H1 (cell line): Measurements from ENCODE around the gene ALK. TPM values are rescaled to one million over a fixed set of nuclear protein-coding genes. Genes with fewer than 3 reads are reported as not detected.

ENCODE experiments used
- CTCF ChIA-PET: fragments of 300-600 bp; sonication (Branson Sonifier 250); formaldehyde crosslinking; loops from one replicate; lab custom pipeline; 2021; ENCODE audit not compliant: partially characterized antibody; lab: Charles Lee
- POLR2A ChIA-PET: fragments of 300-600 bp; sonication (Branson Sonifier 250); formaldehyde crosslinking; loops from one replicate; lab custom pipeline; 2021; ENCODE audit warnings: inconsistent platforms; ENCODE audit not compliant: partially characterized antibody; lab: Charles Lee
- DNase-seq, 2 experiments: peaks; one replicate each; pipeline versions ENCODE4 v3.0.0 to v3.0.0-alpha.2; 2010 to 2022; ENCODE audit warnings: low spot score in 2 of 2, low read depth in 1 of 2, mixed read lengths in 1 of 2
- FAIRE-seq: peaks from 2 replicates; lab custom pipeline; 2011; peaks lifted over from hg19 to GRCh38; lab: Jason Lieb, UNC
- H2AFZ ChIP-seq: 2 replicates; pipeline ENCODE4 v1.8.1; 2012; ENCODE audit warnings: low read length, inconsistent platforms
- H2AK5ac ChIP-seq: 2 replicates; pipeline ENCODE4 v1.6.1; 2013; ENCODE audit warnings: low read depth, low read length
- H2BK120ac ChIP-seq: replicated peaks from 2 replicates; pipeline ENCODE3; 2013; ENCODE audit warnings: low read depth, low read length, inconsistent platforms
- H2BK12ac ChIP-seq: 2 replicates; pipeline ENCODE4 v1.6.1; 2013; ENCODE audit warnings: low read depth, low read length
- H2BK15ac ChIP-seq: 2 replicates; pipeline ENCODE4 v1.6.1; 2013; ENCODE audit warnings: low read length
- H2BK20ac ChIP-seq: 2 replicates; pipeline ENCODE4 v1.6.1; 2013; ENCODE audit warnings: low read length
- H2BK5ac ChIP-seq: 2 replicates; pipeline ENCODE4 v1.6.1; 2013; ENCODE audit warnings: low read depth, low read length
- H3K14ac ChIP-seq: 2 replicates; pipeline ENCODE4 v1.6.1; 2013; ENCODE audit warnings: inconsistent platforms; ENCODE audit not compliant: insufficient read length
- H3K18ac ChIP-seq: 2 replicates; pipeline ENCODE4 v1.6.1; 2013; ENCODE audit warnings: low read length; ENCODE audit errors: extremely low read depth
- H3K23ac ChIP-seq: 2 replicates; pipeline ENCODE4 v1.6.1; 2013; ENCODE audit warnings: inconsistent platforms; ENCODE audit not compliant: insufficient read length
- H3K23me2 ChIP-seq: 2 replicates; pipeline ENCODE4 v1.6.1; 2013; ENCODE audit warnings: low read depth, low read length
- H3K27ac ChIP-seq: 2 replicates; pipeline ENCODE4 v1.6.1; 2011; ENCODE audit warnings: low read depth, low read length, inconsistent platforms
- H3K27me3 ChIP-seq, 4 experiments: replicated peaks in 1 of 4; 1 replicate in 1 of 4; 2 replicates in 3 of 4; pipeline versions ENCODE4 v1.6.1 to v1.8.1; 2011 to 2013; ENCODE audit warnings: low read length in 3 of 4, mild to moderate bottlenecking in 3 of 4, inconsistent platforms in 2 of 4, mixed read lengths in 2 of 4, moderate library complexity in 1 of 4; ENCODE audit not compliant: control insufficient read depth in 3 of 4, insufficient read depth in 3 of 4; ENCODE audit errors: extremely low read depth in 1 of 4
- H3K36me3 ChIP-seq, 4 experiments: 2 replicates each; pipeline versions ENCODE4 v1.6.1 to v1.8.1; 2011 to 2013; ENCODE audit warnings: mild to moderate bottlenecking in 4 of 4, low read length in 3 of 4, moderate library complexity in 2 of 4, control low read depth in 1 of 4, inconsistent platforms in 1 of 4; ENCODE audit not compliant: insufficient read depth in 4 of 4, control insufficient read depth in 2 of 4
- H3K4ac ChIP-seq: replicated peaks from 2 replicates; pipeline ENCODE3; 2013; ENCODE audit warnings: low read length, low read depth, mixed read lengths, inconsistent platforms; ENCODE audit not compliant: insufficient read length
- H3K4me1 ChIP-seq, 4 experiments: replicated peaks in 1 of 4; 1 replicate in 1 of 4; 2 replicates in 3 of 4; pipeline versions ENCODE4 v1.6.1 to v1.8.1; 2011 to 2013; ENCODE audit warnings: low read length in 3 of 4, inconsistent platforms in 2 of 4, mixed read lengths in 1 of 4; ENCODE audit not compliant: insufficient read depth in 4 of 4, control insufficient read depth in 3 of 4
- H3K4me2 ChIP-seq, 2 experiments: 2 replicates each; pipeline versions ENCODE4 v1.6.1 to v1.8.1; 2011 to 2013; ENCODE audit warnings: low read depth in 2 of 2, low read length in 2 of 2, control low read depth in 1 of 2, inconsistent platforms in 1 of 2, mild to moderate bottlenecking in 1 of 2; ENCODE audit not compliant: insufficient read depth in 1 of 2
- H3K4me3 ChIP-seq, 4 experiments: fragments of 200-600, 300-600 bp in 1 of 4; sonication (generic), shearing (Covaris generic), sonication (Bioruptor Twin) in 1 of 4; 2 replicates each; pipeline versions ENCODE4 v1.5.1 to v1.8.1; 2011 to 2016; ENCODE audit warnings: low read length in 4 of 4, low read depth in 3 of 4, control low read depth in 2 of 4, inconsistent platforms in 2 of 4, mild to moderate bottlenecking in 2 of 4, mixed read lengths in 1 of 4, moderate library complexity in 1 of 4; ENCODE audit not compliant: insufficient read depth in 2 of 4; ENCODE audit errors: extremely low read depth in 1 of 4
- H3K56ac ChIP-seq: replicated peaks from 2 replicates; pipeline ENCODE3; 2013; ENCODE audit warnings: low read depth, mild to moderate bottlenecking, mixed read lengths, low read length, inconsistent platforms; ENCODE audit not compliant: insufficient read length
- H3K79me1 ChIP-seq: 2 replicates; pipeline ENCODE4 v1.6.1; 2013; ENCODE audit warnings: low read depth, low read length, control low read depth
- H3K79me2 ChIP-seq, 2 experiments: 2 replicates each; pipeline versions ENCODE4 v1.6.1 to v1.8.1; 2012 to 2013; ENCODE audit warnings: low read length in 2 of 2, mild to moderate bottlenecking in 2 of 2, inconsistent platforms in 1 of 2; ENCODE audit not compliant: insufficient read depth in 2 of 2, control insufficient read depth in 1 of 2
- H3K9ac ChIP-seq, 4 experiments: replicated peaks in 1 of 4; 1 replicate in 1 of 4; 2 replicates in 3 of 4; pipeline versions ENCODE4 v1.6.1 to v1.8.1; 2011 to 2013; ENCODE audit warnings: low read depth in 3 of 4, low read length in 3 of 4, control low read depth in 2 of 4, mild to moderate bottlenecking in 2 of 4, moderate library complexity in 2 of 4, inconsistent platforms in 1 of 4; ENCODE audit errors: extremely low read depth in 1 of 4
- H3K9me3 ChIP-seq, 2 experiments: 2 replicates each; pipeline versions ENCODE4 v1.6.1 to v1.8.1; 2012 to 2013; ENCODE audit warnings: mild to moderate bottlenecking in 2 of 2, moderate library complexity in 2 of 2, control low read depth in 1 of 2, inconsistent platforms in 1 of 2, low read depth in 1 of 2, low read length in 1 of 2, mixed read lengths in 1 of 2; ENCODE audit not compliant: insufficient read depth in 2 of 2
- H4K20me1 ChIP-seq, 2 experiments: replicated peaks in 1 of 2; 2 replicates each; pipeline versions ENCODE3 to v1.8.1; 2011 to 2013; ENCODE audit warnings: inconsistent platforms in 2 of 2, low read length in 2 of 2, mild to moderate bottlenecking in 1 of 2; ENCODE audit not compliant: insufficient read depth in 2 of 2, control insufficient read depth in 1 of 2
- H4K5ac ChIP-seq: 2 replicates; pipeline ENCODE4 v1.6.1; 2013; ENCODE audit warnings: low read length, low read depth, mixed read lengths, inconsistent platforms; ENCODE audit not compliant: insufficient read length
- H4K8ac ChIP-seq: 2 replicates; pipeline ENCODE4 v1.8.0; 2013; ENCODE audit warnings: mild to moderate bottlenecking, moderate library complexity, low read length, inconsistent platforms; ENCODE audit not compliant: insufficient read depth; ENCODE audit errors: extremely low read depth
- H4K91ac ChIP-seq: replicated peaks from 2 replicates; pipeline ENCODE3; 2013; ENCODE audit warnings: low read length, mixed read lengths, inconsistent platforms; ENCODE audit not compliant: insufficient read length
- CBX5 ChIP-seq: fragments of 300-800, 300-1000 bp; sonication (generic); IDR thresholded peaks from 2 replicates; pipeline ENCODE4 v1.7.1; 2016; ENCODE audit warnings: antibody characterized with exemption, low read length, low read depth
- CEBPB ChIP-seq: IDR thresholded peaks from 2 replicates; pipeline ENCODE4 v1.6.1; 2012; ENCODE audit warnings: low read depth, low read length
- CREB1 ChIP-seq: IDR thresholded peaks from 2 replicates; pipeline ENCODE4 v1.6.1; 2012; ENCODE audit warnings: inconsistent platforms
- PHF8 ChIP-seq: fragments of 200-600 bp; sonication (generic); conservative IDR thresholded peaks from 2 replicates; pipeline ENCODE4 v1.7.1; 2012; ENCODE audit warnings: low read depth, mild to moderate bottlenecking, inconsistent platforms, low read length, moderate library complexity
- POU5F1 ChIP-seq: IDR thresholded peaks from 2 replicates; pipeline ENCODE4 v1.6.1; 2011; ENCODE audit warnings: low read depth, mild to moderate bottlenecking, low read length, moderate library complexity
- TAF1 ChIP-seq: IDR thresholded peaks from 2 replicates; pipeline ENCODE4 v1.6.1; 2011; ENCODE audit warnings: mild to moderate bottlenecking, low read depth, low read length
- TCF12 ChIP-seq: IDR thresholded peaks from 2 replicates; pipeline ENCODE4 v1.6.1; 2011; ENCODE audit warnings: low read depth, mild to moderate bottlenecking, low read length
- WGBS, 2 experiments: shearing (Covaris generic) in 1 of 2; methylation state at CpG; one replicate each; pipeline versions ENCODE4 v1.1.6 to v1.1.7; 2013 to 2015; ENCODE audit warnings: low lambda C conversion rate in 2 of 2, mixed read lengths in 2 of 2, inconsistent platforms in 1 of 2, low coverage in 1 of 2, missing lambda C conversion rate in 1 of 2; ENCODE audit not compliant: insufficient replicate concordance in 2 of 2, insufficient coverage in 1 of 2, insufficient read length in 1 of 2; ENCODE audit errors: extremely low coverage in 1 of 2, missing lambda C conversion rate in 1 of 2; 5-methylcytosine and 5-hydroxymethylcytosine counted together
- polyA plus RNA-seq, 7 experiments: library from polyadenylated mRNA; depleted of rRNA in 3 of 7; stranded (reverse) in 5 of 7; unstranded in 2 of 7; fragments of >200 nt in 5 of 7; fragments of 200-250 nt in 2 of 7; gene quantifications; 1 replicate in 5 of 7; 2 replicates in 1 of 7; 4 replicates in 1 of 7; pipeline versions ENCODE4 v1.2.1 to v1.2.3, GENCODE V29; 2011 to 2013; ENCODE audit warnings: missing spikeins in 2 of 7, mixed read lengths in 2 of 7
- total RNA-seq: library from RNA; stranded (reverse); fragmentation: NEBNext Ultra II Directional; extraction: Animal tissue kit (Norgen Biotek cat#: 25700); gene quantifications from 2 replicates; pipeline ENCODE4 v1.2.1, GENCODE V29; 2021

The ALK gene
- total and polyA plus RNA-seq, 2 of the 8 experiments (the other 6 are each of a cell fraction or from before 2014, with no cell fraction given), result 0.02 to 0.09 TPM

DNA sequence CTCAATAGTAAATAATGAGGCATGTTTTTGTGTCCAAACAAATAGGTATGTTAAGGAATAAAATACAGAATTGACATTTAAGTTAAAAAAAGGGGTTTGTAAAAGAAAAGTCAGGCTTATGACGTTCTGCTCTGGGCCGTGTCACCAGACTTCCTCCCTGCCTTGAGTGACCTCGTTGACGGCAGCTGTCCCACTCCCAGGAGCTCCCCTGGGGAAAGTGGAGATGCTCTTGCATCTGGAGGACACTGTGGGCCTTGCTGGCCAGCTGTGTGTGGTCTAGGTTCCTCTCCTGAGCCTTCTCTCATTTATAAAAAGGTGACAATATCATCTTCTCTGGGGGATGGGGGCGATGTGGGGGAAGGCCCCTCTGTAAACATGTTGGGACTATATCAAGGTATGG, 609.9 kb downstream of the ALK start:
- H3K4me3 ChIP-seq, result no peak overlapping the region
- no peak overlapping the region for H4K5ac ChIP-seq
- no peak overlapping the region for H3K23ac ChIP-seq
- H4K91ac ChIP-seq, result no peak overlapping the region
- no peak overlapping the region for H2BK12ac ChIP-seq
- no peak overlapping the region for H2AFZ ChIP-seq
- no peaks in the 10 kb centered on the region for H3K23me2 ChIP-seq
- CTCF ChIA-PET, result interaction anchor here (0.8 to 7.6 kb wide), 10 partner anchors 15 to 531 kb away, joined by 3 to 61 read pairs (median 4); no protein-coding TSS in a partner anchor
- H3K18ac ChIP-seq, result no peak overlapping the region
- 95% methylated on average over 5 of the region's 5 CpGs; no CpG with 5 or more reads in 1 of the 2 experiments for WGBS, 2 experiments
- no peaks in the 10 kb centered on the region for H3K9me3 ChIP-seq
- no peak overlapping the region for H3K4ac ChIP-seq
- no peak overlapping the region for H2BK5ac ChIP-seq
- no peak overlapping the region for H2BK120ac ChIP-seq
- no peak for TF ChIP-seq POU5F1
- TF ChIP-seq TCF12, result no peak
- TF ChIP-seq CREB1, result no peak
- TF ChIP-seq TAF1, result no peak
- no peak for TF ChIP-seq CBX5
- TF ChIP-seq CEBPB, result no peak
- no peak for TF ChIP-seq PHF8
- TF ChIP-seq, all 59 proteins: peak for 0
- 0 out of 2 replicates have a peak overlapping the region, but pooled peaks have one; percentile 14 for H4K8ac ChIP-seq
- H2AK5ac ChIP-seq, result no peak overlapping the region
- no peak overlapping the region for H2BK15ac ChIP-seq
- POLR2A ChIA-PET, result no interaction called here
- DNase-seq (no peak), FAIRE-seq (no peak)
- no peak overlapping the region for H3K14ac ChIP-seq
- H3K4me1 ChIP-seq, result peaks cover 0 to 7% (median 2%) of the 10 kb centered on the region in 4 experiments; a peak in 2 of 7 replicates
- no peaks in the 10 kb centered on the region for H3K27me3 ChIP-seq
- no peaks in the 10 kb centered on the region for H3K36me3 ChIP-seq
- no peaks in the 10 kb centered on the region for H3K79me1 ChIP-seq
- H3K9ac ChIP-seq, result no peak overlapping the region
- no peak overlapping the region for H3K56ac ChIP-seq
- no peak overlapping the region for H2BK20ac ChIP-seq
- H3K4me2 ChIP-seq, result no peak overlapping the region
- H4K20me1 ChIP-seq, result no peaks in the 10 kb centered on the region
- H3K79me2 ChIP-seq, result no peaks in the 10 kb centered on the region
- H3K27ac ChIP-seq, result no peak overlapping the region
